GM23338 (cell line): ENCODE measurements around the gene PTPN21. TPM values are rescaled to one million over a fixed set of nuclear protein-coding genes. Genes with fewer than 3 reads are reported as not detected.

Experiments used
- ATAC-seq: fragments of 200-7000 bp; cut with Tn5 transposase; 3 replicates; pipeline ENCODE4 v1.9.1; 2020
- DNase-seq: peaks from one replicate; pipeline ENCODE4 v3.0.0-alpha.2; 2015; ENCODE audit warnings: low spot score
- H2AFZ ChIP-seq: fragments of 200-600 bp; sonication (generic); 2 replicates; pipeline ENCODE4 v1.8.0; 2016; ENCODE audit warnings: antibody characterized with exemption, mild to moderate bottlenecking, moderate library complexity
- H3F3A ChIP-seq: fragments of 200-600 bp; sonication (generic); replicated peaks from 2 replicates; pipeline ENCODE4 v1.8.0; 2017; ENCODE audit warnings: antibody characterized with exemption, mixed run types, low read depth
- H3K27ac ChIP-seq: fragments of 200-600 bp; sonication (generic); 2 replicates; pipeline ENCODE4 v1.6.1; 2016; ENCODE audit warnings: low read depth
- H3K27me3 ChIP-seq: fragments of 200-600 bp; sonication (generic); 2 replicates; pipeline ENCODE4 v1.8.0; 2016; ENCODE audit warnings: mild to moderate bottlenecking, mixed run types, moderate library complexity; ENCODE audit not compliant: insufficient read depth
- H3K36me3 ChIP-seq: fragments of 200-600 bp; sonication (generic); 2 replicates; pipeline ENCODE4 v1.8.0; 2016; ENCODE audit warnings: mild to moderate bottlenecking; ENCODE audit not compliant: insufficient read depth
- H3K4me1 ChIP-seq: fragments of 200-600 bp; sonication (generic); 2 replicates; pipeline ENCODE4 v1.8.0; 2016; ENCODE audit warnings: mild to moderate bottlenecking, moderate library complexity; ENCODE audit not compliant: insufficient read depth
- H3K4me2 ChIP-seq: fragments of 200-600 bp; sonication (generic); 2 replicates; pipeline ENCODE4 v1.7.1; 2017; ENCODE audit warnings: mixed run types
- H3K4me3 ChIP-seq: fragments of 200-600 bp; sonication (generic); 2 replicates; pipeline ENCODE4 v1.6.1; 2016; ENCODE audit warnings: mixed run types
- H3K79me2 ChIP-seq: fragments of 200-600 bp; sonication (generic); replicated peaks from 2 replicates; pipeline ENCODE4 v1.8.0; 2017; ENCODE audit warnings: mild to moderate bottlenecking; ENCODE audit not compliant: insufficient read depth
- H3K9me2 ChIP-seq: fragments of 200-600 bp; sonication (generic); 2 replicates; pipeline ENCODE4 v1.8.0; 2017; ENCODE audit not compliant: insufficient read depth
- H4K20me1 ChIP-seq: fragments of 200-600 bp; sonication (generic); replicated peaks from 2 replicates; pipeline ENCODE4 v1.8.0; 2017; ENCODE audit warnings: mild to moderate bottlenecking; ENCODE audit not compliant: insufficient read depth
- H3K27ac Mint-ChIP-seq: 2 replicates; pipeline ENCODE4 v1.8.0; 2020; ENCODE audit warnings: inconsistent platforms, mild to moderate bottlenecking, moderate library complexity, mixed read lengths
- H3K27me3 Mint-ChIP-seq: 3 replicates; pipeline ENCODE4 v1.8.0; 2022; ENCODE audit warnings: low read depth, mild to moderate bottlenecking, moderate library complexity, mixed read lengths, inconsistent platforms; ENCODE audit not compliant: insufficient read depth, poor library complexity
- H3K36me3 Mint-ChIP-seq: 3 replicates; pipeline ENCODE4 v1.8.0; 2021; ENCODE audit warnings: low read depth, mild to moderate bottlenecking, inconsistent platforms, moderate library complexity, mixed read lengths
- H3K4me1 Mint-ChIP-seq: 3 replicates; pipeline ENCODE4 v1.8.0; 2020; ENCODE audit warnings: mild to moderate bottlenecking, inconsistent platforms, mixed read lengths
- H3K4me3 Mint-ChIP-seq: 3 replicates; pipeline ENCODE4 v1.8.0; 2021; ENCODE audit warnings: moderate library complexity, mild to moderate bottlenecking, inconsistent platforms, mixed read lengths
- H3K9me3 Mint-ChIP-seq: 3 replicates; pipeline ENCODE4 v1.8.0; 2020; ENCODE audit warnings: moderate library complexity, mild to moderate bottlenecking, inconsistent platforms, mixed read lengths
- CTCF ChIP-seq, 2 experiments: fragments of 200-600 bp in 1 of 2; sonication (generic) in 1 of 2; conservative IDR thresholded peaks; 2 replicates each; pipeline versions ENCODE4 v1.5.1 to v1.6.1; 2016 to 2017; ENCODE audit warnings: antibody characterized with exemption in 2 of 2, low read depth in 2 of 2, mild to moderate bottlenecking in 2 of 2, moderate library complexity in 1 of 2
- EZH2 ChIP-seq: fragments of 200-600 bp; sonication (generic); IDR thresholded peaks from one replicate; pipeline ENCODE4 v1.8.0; 2017; ENCODE audit warnings: antibody characterized with exemption, mild to moderate bottlenecking, low read depth; ENCODE audit not compliant: unreplicated experiment
- EZH2phosphoT487 ChIP-seq: fragments of 200-600 bp; sonication (generic); IDR thresholded peaks from one replicate; pipeline ENCODE4 v1.8.1; 2018; ENCODE audit warnings: antibody characterized with exemption; ENCODE audit not compliant: unreplicated experiment
- NANOG ChIP-seq: IDR thresholded peaks from 2 replicates; pipeline ENCODE4 v1.6.1; 2016; ENCODE audit warnings: antibody characterized with exemption, borderline replicate concordance
- REST ChIP-seq: IDR thresholded peaks from one replicate; pipeline ENCODE4 v1.6.1; 2018; ENCODE audit warnings: antibody characterized with exemption; ENCODE audit not compliant: unreplicated experiment
- STAT1 ChIP-seq: IDR thresholded peaks from one replicate; pipeline ENCODE4 v1.6.1; 2016; ENCODE audit warnings: antibody characterized with exemption; ENCODE audit not compliant: unreplicated experiment
- ZNF114 ChIP-seq: fragments of 250-450 bp; sonication (Bioruptor Pico); IDR thresholded peaks from 2 replicates; pipeline ENCODE4 v1.5.0; 2020; ENCODE audit warnings: mild to moderate bottlenecking, moderate library complexity
- ZNF331 ChIP-seq: fragments of 250-450 bp; sonication (Bioruptor Pico); IDR thresholded peaks from 2 replicates; pipeline ENCODE4 v1.5.0; 2020; ENCODE audit warnings: low read depth, mild to moderate bottlenecking, moderate library complexity
- ZNF462 ChIP-seq: fragments of 250-450 bp; sonication (Bioruptor Pico); IDR thresholded peaks from 2 replicates; pipeline ENCODE4 v1.5.0; 2020; ENCODE audit warnings: mild to moderate bottlenecking, moderate library complexity
- polyA plus RNA-seq: library from polyadenylated mRNA; unstranded; fragments of >200 nt; fragmentation: Nextera tagmentation; extraction: Ambion mirVana; gene quantifications from 2 replicates; pipeline ENCODE4 v1.2.1, GENCODE V29; 2016
- total RNA-seq: library from RNA; depleted of rRNA; stranded (reverse); fragments of >200 nt; shearing (Covaris generic); gene quantifications from 2 replicates; pipeline ENCODE4 v1.2.3, GENCODE V29; 2014

The PTPN21 gene
- total and polyA plus RNA-seq, 2 experiments from 2014 or later: 2.7 to 5.6 TPM

- TF ChIP-seq ZNF462 (no peak), EZH2 (no peak), REST (no peak), NANOG (no peak), STAT1 (no peak), EZH2phosphoT487 (no peak)
Observed at GRCh38 chr14:88550078-88550477, 4.7 kb downstream of the PTPN21 start (continued).

- no peaks in the 10 kb centered on the region; the same call in 2 of the 3 replicates for H3K4me1 Mint-ChIP-seq
- Histone ChIP-seq H3K4me3 (no peak overlapping the region), H3K36me3 (0 out of 2 replicates have a peak, but pooled peaks cover 5% of the 10 kb centered on the region), H3F3A (no peaks in the 10 kb centered on the region), H2AFZ (no peak overlapping the region), H3K4me1 (no peaks in the 10 kb centered on the region), H3K27ac (no peak overlapping the region), H3K27me3 (peaks cover 3% of the 10 kb centered on the region; the same call in 1 of the 2 replicates), H3K79me2 (peaks cover 11% of the 10 kb centered on the region), H3K9me2 (no peaks in the 10 kb centered on the region), H4K20me1 (peaks cover 4% of the 10 kb centered on the region), H3K4me2 (no peak overlapping the region)
- H3K27ac Mint-ChIP-seq: no peak overlapping the region
- DNase-seq (no peak), ATAC-seq (no peak)
- peaks cover 3% of the 10 kb centered on the region; the same call in 2 of the 3 replicates for H3K36me3 Mint-ChIP-seq
- no peak overlapping the region for H3K4me3 Mint-ChIP-seq
- no peaks in the 10 kb centered on the region for H3K9me3 Mint-ChIP-seq
- peaks cover 5% of the 10 kb centered on the region for H3K27me3 Mint-ChIP-seq
- TF ChIP-seq CTCF (conservative IDR thresholded peaks at IDR 0.05; ENCODE audit: low read depth in 2 of 2) (no peak), REST (no peak), ZNF114 (CRISPR knock-in tag) (no peak), ZNF331 (CRISPR knock-in tag) (no peak)
Observed at GRCh38 chr14:88547386-88547780, 7.4 kb downstream of the PTPN21 start.
